SK-N-SH (cell line): ENCODE data around the gene DNMT3A.

ENCODE experiments used
- FOXM1 ChIP-seq: IDR thresholded peaks from 2 replicates; pipeline ENCODE4 v1.4.0; 2012; ENCODE audit warnings: low read depth, mild to moderate bottlenecking
- MXI1 ChIP-seq: IDR thresholded peaks from 2 replicates; pipeline ENCODE4 v1.6.1; 2012; ENCODE audit warnings: mild to moderate bottlenecking, low read depth, low read length, improper control_type of control experiment
- NFIC ChIP-seq: IDR thresholded peaks from 2 replicates; pipeline ENCODE4 v1.4.0; 2012; ENCODE audit warnings: borderline replicate concordance
- RCOR1 ChIP-seq: fragments of 150-350 bp; IDR thresholded peaks from 2 replicates; pipeline ENCODE4 v1.6.1; 2017; ENCODE audit warnings: antibody characterized with exemption, low read length
- TF ChIP-seq, protein P1 (sequence below): fragments of 200-600 bp; sonication (generic); IDR thresholded peaks from 2 replicates; pipeline ENCODE4 v1.6.1; 2017; ENCODE audit warnings: antibody characterized with exemption, mild to moderate bottlenecking, moderate library complexity
- TF ChIP-seq, protein P2 (sequence below): IDR thresholded peaks from 2 replicates; pipeline ENCODE4 v1.4.0; 2012; ENCODE audit warnings: low read depth, borderline replicate concordance

DNA sequence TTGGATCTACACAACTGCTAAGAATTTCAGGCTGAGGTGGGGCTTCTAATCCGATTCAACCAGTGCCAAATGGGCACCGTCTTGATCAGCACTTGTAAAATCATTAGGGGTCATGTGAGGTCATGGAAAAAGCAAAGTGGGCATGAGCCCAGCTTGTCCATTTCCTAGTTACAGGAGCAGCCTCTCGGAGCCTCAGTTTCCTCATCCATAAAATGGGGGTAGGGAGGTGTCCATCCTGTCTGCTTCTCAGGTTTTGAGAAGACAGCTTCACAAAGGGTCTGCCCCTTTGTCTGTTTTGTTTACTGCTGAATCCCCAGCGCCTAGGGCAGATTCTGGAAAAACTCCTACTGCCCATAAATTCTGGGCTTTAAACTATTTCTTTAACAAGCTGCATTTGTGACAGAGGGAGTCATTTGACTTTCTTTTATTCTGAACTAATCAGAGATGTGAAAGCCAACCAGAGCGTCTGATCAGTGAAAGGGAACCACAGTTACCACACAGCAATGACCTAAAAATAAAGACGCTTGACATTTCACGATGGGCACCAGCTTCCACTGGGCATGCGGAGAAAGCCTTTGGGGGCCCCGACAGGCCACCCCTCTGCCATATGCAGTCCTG is 38.9 kb downstream of the DNMT3A start:
- TF ChIP-seq FOXM1: no peak
- TF ChIP-seq, protein P1, sequence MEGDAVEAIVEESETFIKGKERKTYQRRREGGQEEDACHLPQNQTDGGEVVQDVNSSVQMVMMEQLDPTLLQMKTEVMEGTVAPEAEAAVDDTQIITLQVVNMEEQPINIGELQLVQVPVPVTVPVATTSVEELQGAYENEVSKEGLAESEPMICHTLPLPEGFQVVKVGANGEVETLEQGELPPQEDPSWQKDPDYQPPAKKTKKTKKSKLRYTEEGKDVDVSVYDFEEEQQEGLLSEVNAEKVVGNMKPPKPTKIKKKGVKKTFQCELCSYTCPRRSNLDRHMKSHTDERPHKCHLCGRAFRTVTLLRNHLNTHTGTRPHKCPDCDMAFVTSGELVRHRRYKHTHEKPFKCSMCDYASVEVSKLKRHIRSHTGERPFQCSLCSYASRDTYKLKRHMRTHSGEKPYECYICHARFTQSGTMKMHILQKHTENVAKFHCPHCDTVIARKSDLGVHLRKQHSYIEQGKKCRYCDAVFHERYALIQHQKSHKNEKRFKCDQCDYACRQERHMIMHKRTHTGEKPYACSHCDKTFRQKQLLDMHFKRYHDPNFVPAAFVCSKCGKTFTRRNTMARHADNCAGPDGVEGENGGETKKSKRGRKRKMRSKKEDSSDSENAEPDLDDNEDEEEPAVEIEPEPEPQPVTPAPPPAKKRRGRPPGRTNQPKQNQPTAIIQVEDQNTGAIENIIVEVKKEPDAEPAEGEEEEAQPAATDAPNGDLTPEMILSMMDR: no peak
- TF ChIP-seq RCOR1: no peak
- no peak for TF ChIP-seq MXI1
- TF ChIP-seq, protein P2, sequence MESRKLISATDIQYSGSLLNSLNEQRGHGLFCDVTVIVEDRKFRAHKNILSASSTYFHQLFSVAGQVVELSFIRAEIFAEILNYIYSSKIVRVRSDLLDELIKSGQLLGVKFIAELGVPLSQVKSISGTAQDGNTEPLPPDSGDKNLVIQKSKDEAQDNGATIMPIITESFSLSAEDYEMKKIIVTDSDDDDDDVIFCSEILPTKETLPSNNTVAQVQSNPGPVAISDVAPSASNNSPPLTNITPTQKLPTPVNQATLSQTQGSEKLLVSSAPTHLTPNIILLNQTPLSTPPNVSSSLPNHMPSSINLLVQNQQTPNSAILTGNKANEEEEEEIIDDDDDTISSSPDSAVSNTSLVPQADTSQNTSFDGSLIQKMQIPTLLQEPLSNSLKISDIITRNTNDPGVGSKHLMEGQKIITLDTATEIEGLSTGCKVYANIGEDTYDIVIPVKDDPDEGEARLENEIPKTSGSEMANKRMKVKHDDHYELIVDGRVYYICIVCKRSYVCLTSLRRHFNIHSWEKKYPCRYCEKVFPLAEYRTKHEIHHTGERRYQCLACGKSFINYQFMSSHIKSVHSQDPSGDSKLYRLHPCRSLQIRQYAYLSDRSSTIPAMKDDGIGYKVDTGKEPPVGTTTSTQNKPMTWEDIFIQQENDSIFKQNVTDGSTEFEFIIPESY: no peak
- TF ChIP-seq NFIC: no peak
